CD4-positive, alpha-beta T cell treated with Interleukin-17A for 4 hours (primary cell): Measurements from ENCODE around the gene SERPINB1.

ENCODE experiments used
- DNase-seq: peaks from one replicate; pipeline ENCODE4 v3.0.0-alpha.2; 2020; ENCODE audit warnings: mixed read lengths

Gene SERPINB1

GRCh38 chr6:2844008-2844407, 2.3 kb upstream of the SERPINB1 start:
- DNase-seq: no peak

GRCh38 chr6:2843138-2843740, 1.6 kb upstream of the SERPINB1 start:
- DNase-seq: no peak

GRCh38 chr6:2842139-2842552, 483 bp upstream of the SERPINB1 start:
- DNase-seq: no peak

- peak; percentile 13 for DNase-seq
These were observed 958 bp downstream of the SERPINB1 start for GRCh38 chr6:2840749-2841061.

- DNase-seq: no peak
These were observed 1.5 kb downstream of the SERPINB1 start for GRCh38 chr6:2839982-2840748.

GRCh38 chr6:2839195-2839981, 2.3 kb downstream of the SERPINB1 start:
- DNase-seq: peak; percentile 19

- no peak for DNase-seq
These were observed 3.4 kb downstream of the SERPINB1 start for GRCh38 chr6:2838251-2838650.

GRCh38 chr6:2834262-2834661, 7.4 kb downstream of the SERPINB1 start:
- no peak for DNase-seq

- no peak for DNase-seq
These were observed 10.3 kb downstream of the SERPINB1 start for GRCh38 chr6:2831392-2831791.

- no peak for DNase-seq
These were observed 11.5 kb downstream of the SERPINB1 start for GRCh38 chr6:2830183-2830582.

- no peak for DNase-seq
These were observed 12.4 kb downstream of the SERPINB1 start for GRCh38 chr6:2829253-2829652.

- DNase-seq: no peak
These were observed 13.0 kb downstream of the SERPINB1 start for GRCh38 chr6:2828629-2829028.

- DNase-seq: no peak
These were observed 14.5 kb downstream of the SERPINB1 start for GRCh38 chr6:2827142-2827541.

GRCh38 chr6:2826131-2826530, 15.5 kb downstream of the SERPINB1 start:
- no peak for DNase-seq

- DNase-seq: no peak
These were observed 18.4 kb downstream of the SERPINB1 start for GRCh38 chr6:2823104-2823850.

GRCh38 chr6:2821554-2821953, 20.1 kb downstream of the SERPINB1 start:
- DNase-seq: no peak

GRCh38 chr6:2820415-2820814, 21.2 kb downstream of the SERPINB1 start:
- DNase-seq: no peak

GRCh38 chr6:2819978-2820377, 21.7 kb downstream of the SERPINB1 start:
- no peak for DNase-seq

GRCh38 chr6:2819115-2819514, 22.5 kb downstream of the SERPINB1 start:
- DNase-seq: no peak

GRCh38 chr6:2818593-2818992, 23.1 kb downstream of the SERPINB1 start:
- no peak for DNase-seq

GRCh38 chr6:2817903-2818443, 23.7 kb downstream of the SERPINB1 start:
- DNase-seq: no peak

- no peak for DNase-seq
These were observed 25.5 kb downstream of the SERPINB1 start for GRCh38 chr6:2816158-2816557.

- no peak for DNase-seq
These were observed 29.0 kb downstream of the SERPINB1 start for GRCh38 chr6:2812695-2813094.
